LNCaP clone FGC (cell line): ENCODE results near the gene TMEM108.
A peak's percentile ranks its signal among the peaks of the same experiment; 100 is the strongest.

Experiments
- DNase-seq: peaks from one replicate; pipeline ENCODE4 v3.0.0-alpha.2; 2011; ENCODE audit warnings: low read depth
- H3K4me3 ChIP-seq: 2 replicates; pipeline ENCODE4 v1.5.1; 2011; ENCODE audit warnings: mild to moderate bottlenecking, low read depth, low read length, control low read depth
- TF ChIP-seq, protein P1 (sequence below): IDR thresholded peaks from 2 replicates; pipeline ENCODE4 v1.5.1; 2012; ENCODE audit warnings: mild to moderate bottlenecking; ENCODE audit not compliant: control insufficient read depth, insufficient read depth; ENCODE audit errors: extremely low read depth

Gene TMEM108

GRCh38 chr3:133387341-133387740, 349.1 kb downstream of the TMEM108 start:
- H3K4me3 ChIP-seq: no peak overlapping the region
- TF ChIP-seq, protein P1, sequence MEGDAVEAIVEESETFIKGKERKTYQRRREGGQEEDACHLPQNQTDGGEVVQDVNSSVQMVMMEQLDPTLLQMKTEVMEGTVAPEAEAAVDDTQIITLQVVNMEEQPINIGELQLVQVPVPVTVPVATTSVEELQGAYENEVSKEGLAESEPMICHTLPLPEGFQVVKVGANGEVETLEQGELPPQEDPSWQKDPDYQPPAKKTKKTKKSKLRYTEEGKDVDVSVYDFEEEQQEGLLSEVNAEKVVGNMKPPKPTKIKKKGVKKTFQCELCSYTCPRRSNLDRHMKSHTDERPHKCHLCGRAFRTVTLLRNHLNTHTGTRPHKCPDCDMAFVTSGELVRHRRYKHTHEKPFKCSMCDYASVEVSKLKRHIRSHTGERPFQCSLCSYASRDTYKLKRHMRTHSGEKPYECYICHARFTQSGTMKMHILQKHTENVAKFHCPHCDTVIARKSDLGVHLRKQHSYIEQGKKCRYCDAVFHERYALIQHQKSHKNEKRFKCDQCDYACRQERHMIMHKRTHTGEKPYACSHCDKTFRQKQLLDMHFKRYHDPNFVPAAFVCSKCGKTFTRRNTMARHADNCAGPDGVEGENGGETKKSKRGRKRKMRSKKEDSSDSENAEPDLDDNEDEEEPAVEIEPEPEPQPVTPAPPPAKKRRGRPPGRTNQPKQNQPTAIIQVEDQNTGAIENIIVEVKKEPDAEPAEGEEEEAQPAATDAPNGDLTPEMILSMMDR: no peak
- no peak for DNase-seq

DNA sequence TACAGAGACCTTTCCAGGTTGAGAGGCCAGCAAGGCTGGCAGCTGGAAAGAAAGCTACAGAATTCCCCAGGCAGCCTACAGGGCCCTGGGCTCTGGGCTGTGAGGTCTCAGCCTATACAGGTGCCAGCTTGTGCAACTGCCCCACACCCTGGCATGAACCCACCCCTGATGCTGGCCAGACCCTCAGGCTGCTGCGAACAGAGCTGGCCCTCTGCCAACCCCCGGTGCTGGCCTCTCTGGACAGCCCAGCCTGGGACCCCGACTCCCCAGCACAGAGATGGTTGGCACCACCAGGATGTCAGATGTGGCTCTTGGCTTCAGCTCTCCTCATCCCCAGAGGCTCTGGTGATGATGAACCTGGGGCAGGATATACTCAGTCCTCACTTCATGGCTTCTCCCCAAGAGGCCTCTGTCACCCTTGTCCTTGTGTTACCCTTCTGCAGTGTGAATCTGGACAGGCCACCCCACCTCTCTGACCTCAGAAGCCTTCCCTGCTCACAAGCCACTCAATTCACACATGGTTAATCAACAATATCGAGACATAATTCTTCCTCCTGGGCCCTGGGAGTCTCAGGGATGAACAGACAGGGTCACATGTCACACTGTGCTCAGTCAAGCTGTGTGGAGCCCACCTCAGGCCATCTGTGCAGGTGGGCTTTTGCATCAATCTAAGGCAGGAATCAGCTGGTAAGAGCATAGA, 350.7 kb downstream of the TMEM108 start:
- TF ChIP-seq, protein P1: no peak
- no peak overlapping the region for H3K4me3 ChIP-seq
- no peak for DNase-seq

- DNase-seq: no peak
- TF ChIP-seq, protein P1: no peak
- H3K4me3 ChIP-seq: no peak overlapping the region
These were observed 352.5 kb downstream of the TMEM108 start for GRCh38 chr3:133390715-133391114.

DNA sequence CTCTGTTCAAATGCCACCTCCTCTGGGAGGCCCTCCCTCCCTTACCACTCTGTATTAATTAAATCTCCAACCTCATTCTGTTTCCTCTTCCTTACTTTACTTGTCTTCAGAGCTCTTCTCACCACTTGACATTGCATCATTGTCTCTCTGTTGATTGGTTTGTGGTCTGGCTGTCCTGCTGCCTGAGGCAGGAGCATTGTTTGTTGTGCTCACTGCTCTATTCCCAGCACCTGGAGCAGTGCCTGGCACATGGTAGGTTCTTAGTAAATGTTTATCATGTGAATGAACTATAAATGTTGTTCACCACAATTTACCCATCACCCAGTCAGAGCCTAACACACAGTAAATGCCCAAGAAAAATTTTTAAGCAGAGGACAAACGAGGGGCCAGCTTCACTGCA, 355.0 kb downstream of the TMEM108 start:
- peak; percentile 50 for DNase-seq
- TF ChIP-seq, protein P1: no peak
- H3K4me3 ChIP-seq: no peak overlapping the region

DNA sequence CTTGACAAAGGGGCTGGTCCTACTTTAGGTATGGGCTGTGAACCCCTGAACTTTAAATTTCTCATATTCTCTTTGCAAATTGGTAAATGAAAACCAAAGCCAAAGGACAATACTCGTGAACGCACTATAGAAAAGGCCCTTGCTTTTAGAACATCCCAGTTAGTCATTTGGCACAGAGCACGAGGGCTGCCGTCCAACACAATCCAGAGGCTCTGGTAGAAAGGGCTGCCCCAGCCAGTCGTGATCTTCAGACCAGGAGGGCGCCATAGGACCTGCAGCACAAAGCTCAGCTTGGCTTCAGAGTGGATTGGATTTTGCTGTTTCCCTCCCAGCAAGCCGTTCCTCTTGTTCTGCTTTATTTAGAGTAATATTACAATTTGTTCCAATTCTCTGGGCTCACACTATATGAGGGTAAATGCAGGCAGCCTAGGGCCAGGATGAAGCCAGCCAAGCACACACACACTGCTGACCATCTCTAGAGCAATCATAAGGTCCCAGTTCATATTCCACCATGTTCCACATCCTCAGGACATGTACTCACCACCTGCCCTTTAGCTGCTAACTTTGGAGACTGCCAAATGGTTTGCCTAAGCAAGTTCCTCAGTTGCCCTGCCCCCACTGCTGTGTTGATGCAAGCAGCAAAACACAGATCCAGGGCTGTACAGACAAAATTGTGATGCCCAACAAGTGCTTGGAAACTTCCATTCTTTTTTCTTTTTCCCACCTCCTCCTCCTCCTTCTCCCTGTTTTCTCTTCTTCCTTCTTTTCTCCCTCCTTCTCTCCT, 355.7 kb downstream of the TMEM108 start:
- TF ChIP-seq, protein P1: no peak
- no peak for DNase-seq
- no peak overlapping the region for H3K4me3 ChIP-seq

GRCh38 chr3:133394561-133395311, 356.5 kb downstream of the TMEM108 start:
- H3K4me3 ChIP-seq: no peak overlapping the region
- no peak for DNase-seq
- TF ChIP-seq, protein P1: no peak
